HAP-1 (cell line): ENCODE data around the gene KRT82.
"Not testable (repeated sequence)": the region's sequence is repeated elsewhere in the genome, so short reads cannot be mapped to it uniquely, and the experiment has no call there.

Experiments used
- DNase-seq, 2 experiments: peaks; one replicate each; pipeline ENCODE4 v3.0.0-alpha.2; 2016 to 2020; ENCODE audit warnings: low spot score in 2 of 2
- H3K27me3 ChIP-seq: fragments of 250-450 bp; sonication (Bioruptor Pico); 2 replicates; pipeline ENCODE4 v1.5.1; 2020; ENCODE audit warnings: low read depth, mild to moderate bottlenecking, moderate library complexity
- H3K36me3 ChIP-seq: fragments of 250-450 bp; sonication (Bioruptor Pico); replicated peaks from 2 replicates; pipeline ENCODE4 v1.5.1; 2020; ENCODE audit warnings: mild to moderate bottlenecking
- H3K4me1 ChIP-seq: fragments of 250-450 bp; sonication (Bioruptor Pico); 2 replicates; pipeline ENCODE4 v1.5.1; 2020; ENCODE audit warnings: mild to moderate bottlenecking
- H3K4me3 ChIP-seq: fragments of 250-450 bp; sonication (Bioruptor Pico); 2 replicates; pipeline ENCODE4 v1.5.1; 2020; ENCODE audit warnings: mild to moderate bottlenecking, moderate library complexity
- H3K9me3 ChIP-seq: fragments of 250-450 bp; sonication (Bioruptor Pico); 2 replicates; pipeline ENCODE4 v1.5.1; 2020; ENCODE audit warnings: mild to moderate bottlenecking, moderate library complexity
- in situ Hi-C: fragments of 300-500 bp; cut with MboI; formaldehyde crosslinking; loops from 3 replicates; pipeline ENCODE4 v1.14.3; 2020; ENCODE audit warnings: low sequenced_read_pairs, inconsistent platforms, mixed read lengths

Gene KRT82

DNA sequence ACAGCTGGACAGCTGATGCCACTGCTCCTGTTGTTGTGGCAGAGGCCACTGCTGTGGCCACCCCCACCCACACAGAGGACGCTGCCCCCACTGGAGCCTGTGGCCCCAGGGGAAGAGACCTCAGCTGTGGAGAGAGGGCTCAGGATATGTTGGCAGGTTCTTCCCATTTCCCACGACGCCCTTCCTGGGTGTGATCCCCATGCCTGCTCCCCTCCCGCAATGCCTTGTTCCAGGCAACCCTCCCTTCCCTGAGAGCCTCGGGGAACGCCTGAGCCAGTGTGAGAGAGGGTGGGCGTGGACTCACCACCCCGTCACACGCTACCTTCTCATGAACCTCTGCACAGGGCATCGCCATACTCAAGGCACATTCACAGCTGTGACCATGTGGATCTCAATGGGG lies 5.7 kb upstream of the KRT82 start:
- H3K4me3 ChIP-seq: no peak overlapping the region
- no peaks in the 10 kb centered on the region for H3K4me1 ChIP-seq
- H3K9me3 ChIP-seq: no peaks in the 10 kb centered on the region
- in situ Hi-C loops: no loop called here
- no peak for DNase-seq
- H3K27me3 ChIP-seq: no peaks in the 10 kb centered on the region
- no peaks in the 10 kb centered on the region for H3K36me3 ChIP-seq

DNA sequence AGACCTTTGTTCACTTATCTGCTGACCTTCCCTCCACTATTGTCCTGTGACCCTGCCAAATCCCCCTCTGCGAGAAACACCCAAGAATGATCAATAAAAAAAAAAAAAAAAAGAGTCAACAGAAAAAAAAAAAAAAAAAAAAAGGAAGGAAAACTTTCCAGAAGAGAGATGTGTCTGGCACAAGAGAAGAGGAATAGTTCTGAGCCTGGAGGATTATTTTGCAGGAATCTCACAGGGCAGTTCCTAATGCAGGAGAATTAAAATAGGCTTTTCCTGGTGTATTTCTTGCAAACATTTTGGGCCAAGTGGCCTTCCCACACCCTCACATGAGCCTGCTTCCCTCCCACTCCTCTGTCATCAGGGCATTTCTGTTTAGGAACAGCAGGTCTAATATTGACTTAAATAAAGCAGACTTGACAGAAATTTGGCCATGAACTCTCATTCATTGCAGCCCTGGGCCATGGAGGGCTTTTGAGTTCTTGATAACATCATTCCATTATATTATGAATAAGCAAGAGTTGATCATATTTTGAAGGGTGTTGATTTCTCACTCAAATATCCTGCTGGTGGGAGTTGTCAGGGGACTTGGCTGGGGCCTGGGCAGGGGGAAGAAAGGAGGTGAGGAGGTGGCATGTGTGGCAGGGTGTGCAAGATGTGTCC lies 4.6 kb upstream of the KRT82 start:
- in situ Hi-C loops: not testable (repeated sequence)

DNA sequence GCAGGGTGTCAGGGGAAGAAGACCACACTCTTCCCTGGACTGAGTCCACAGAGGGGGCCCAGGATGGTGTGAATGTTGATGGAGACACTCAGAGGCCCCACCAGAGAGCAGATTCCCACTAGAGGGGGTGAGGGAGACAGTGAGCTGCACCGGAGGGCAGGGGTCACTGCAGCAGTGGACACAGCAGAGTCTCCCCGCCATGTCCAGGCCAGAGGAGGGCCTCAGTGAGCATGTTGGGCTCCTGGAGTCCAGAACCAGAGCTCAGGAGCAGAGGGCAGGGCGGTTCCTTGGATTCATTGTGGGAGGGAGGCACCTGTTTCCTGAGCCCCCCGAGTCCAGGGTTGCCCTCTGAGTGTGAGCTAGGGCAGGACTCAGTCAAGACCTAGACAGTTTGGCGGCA lies 1.8 kb upstream of the KRT82 start:
- DNase-seq: no peak
- in situ Hi-C loops: no loop called here
- H3K9me3 ChIP-seq: no peaks in the 10 kb centered on the region
- H3K27me3 ChIP-seq: no peaks in the 10 kb centered on the region
- no peak overlapping the region for H3K4me3 ChIP-seq
- H3K4me1 ChIP-seq: no peaks in the 10 kb centered on the region
- H3K36me3 ChIP-seq: no peaks in the 10 kb centered on the region

More for the DNA sequence above, 4.6 kb upstream of the KRT82 start:
- DNase-seq, H3K4me3 ChIP-seq, H3K36me3 ChIP-seq, H3K9me3 ChIP-seq, H3K27me3 ChIP-seq, H3K4me1 ChIP-seq: not testable (repeated sequence)

DNA sequence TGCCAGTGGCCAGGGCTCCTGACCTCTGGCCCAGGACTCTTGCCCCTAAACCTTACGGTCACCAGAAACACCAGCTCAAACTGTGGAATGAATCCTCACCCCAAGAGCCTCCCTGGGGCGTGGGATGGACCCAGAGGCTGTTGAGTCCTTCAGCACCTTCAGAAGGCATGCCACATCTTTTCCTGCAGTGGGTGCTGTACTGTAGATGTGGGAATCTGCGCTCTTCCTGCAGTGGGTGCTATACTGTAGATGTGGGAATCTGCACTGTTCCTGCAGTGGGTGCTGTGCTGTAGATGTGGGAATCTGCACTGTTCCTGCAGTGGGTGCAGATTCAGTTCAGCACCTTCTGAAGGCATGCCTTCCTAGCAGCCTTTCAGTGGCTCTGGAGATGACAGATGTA lies 1.2 kb downstream of the KRT82 start:
- Histone ChIP-seq H3K4me3 (no peak overlapping the region), H3K36me3 (no peaks in the 10 kb centered on the region), H3K27me3 (no peaks in the 10 kb centered on the region), H3K4me1 (no peaks in the 10 kb centered on the region), H3K9me3 (no peaks in the 10 kb centered on the region)
- in situ Hi-C loops: no loop called here
- DNase-seq: no peak

DNA sequence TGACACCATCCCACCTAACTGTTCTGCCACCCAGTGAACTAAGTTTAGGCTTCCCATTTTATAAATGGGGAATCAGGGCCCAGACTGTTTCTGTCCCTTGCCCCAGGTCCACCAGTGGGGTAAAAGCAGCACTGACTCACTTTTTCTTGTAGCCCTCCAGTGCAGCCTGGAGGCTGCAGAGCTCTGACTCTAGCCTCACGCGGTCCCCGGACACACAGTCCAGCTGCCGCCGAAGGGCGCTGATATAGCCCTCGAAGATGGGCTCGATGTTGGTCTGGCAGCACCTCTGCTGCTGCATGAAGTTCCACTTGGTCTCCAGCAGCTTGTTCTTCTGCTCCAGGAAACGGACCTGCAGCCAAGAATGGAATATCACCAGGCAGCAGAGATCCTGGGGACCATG lies 2.6 kb downstream of the KRT82 start:
- no peaks in the 10 kb centered on the region for H3K27me3 ChIP-seq
- no peaks in the 10 kb centered on the region for H3K36me3 ChIP-seq
- H3K4me3 ChIP-seq: no peak overlapping the region
- H3K4me1 ChIP-seq: no peaks in the 10 kb centered on the region
- no peaks in the 10 kb centered on the region for H3K9me3 ChIP-seq
- in situ Hi-C loops: no loop called here
- no peak for DNase-seq

DNA sequence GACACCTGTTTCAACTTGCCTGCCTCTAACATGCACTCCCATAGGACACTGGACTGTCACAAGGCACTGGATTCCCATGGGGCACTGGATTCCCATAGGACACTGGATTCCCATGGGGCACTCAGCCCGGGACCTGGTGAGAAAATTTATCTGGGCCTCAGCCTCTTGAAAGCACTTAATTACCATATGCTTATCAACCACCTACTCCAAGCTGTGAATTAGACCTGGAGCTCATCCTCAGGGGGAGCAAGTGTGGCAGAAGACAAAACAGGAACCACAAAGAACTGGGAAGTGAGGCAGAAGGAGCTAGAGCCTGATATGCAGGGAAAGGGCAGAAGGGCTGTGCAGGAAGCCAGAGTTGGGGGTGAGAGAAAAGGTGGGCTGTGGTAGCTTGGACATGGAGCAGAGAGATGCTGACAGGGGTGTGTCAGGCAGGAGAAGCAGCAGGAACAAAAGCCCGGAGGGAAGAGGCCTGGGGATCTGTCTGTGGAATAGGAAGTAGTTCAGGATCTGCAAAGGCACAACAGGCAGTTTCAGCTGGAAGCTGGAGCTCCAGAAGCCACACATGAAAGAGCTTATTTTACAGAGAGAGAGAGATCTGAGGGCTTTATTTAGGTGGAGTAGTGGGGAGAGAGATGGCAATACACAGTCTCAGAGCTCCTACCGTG lies 3.1 kb downstream of the KRT82 start:
- H3K4me3 ChIP-seq: no peak overlapping the region
- H3K9me3 ChIP-seq: no peaks in the 10 kb centered on the region
- no peaks in the 10 kb centered on the region for H3K4me1 ChIP-seq
- in situ Hi-C loops: no loop called here
- no peaks in the 10 kb centered on the region for H3K36me3 ChIP-seq
- DNase-seq: no peak
- no peaks in the 10 kb centered on the region; the same call in 1 of the 2 replicates for H3K27me3 ChIP-seq

DNA sequence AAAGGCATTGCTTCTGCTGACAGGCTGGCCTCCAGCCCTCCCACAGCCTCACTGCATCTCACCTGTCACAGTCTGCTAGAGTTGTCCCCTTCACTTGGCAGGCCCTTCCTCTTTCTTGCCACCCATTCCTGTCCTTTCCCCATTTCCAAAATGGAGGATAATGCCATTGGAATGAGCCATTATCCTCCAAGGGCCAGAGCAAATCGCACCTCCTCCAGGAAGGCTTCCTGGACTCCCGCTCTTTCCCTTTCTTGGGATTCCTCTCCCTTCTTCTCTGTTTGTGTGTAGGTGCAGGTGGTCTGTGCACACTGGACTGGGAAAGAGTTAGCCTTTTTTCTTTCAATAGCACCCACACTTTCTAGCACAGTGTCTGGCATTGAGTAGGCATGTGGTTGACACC lies 3.8 kb downstream of the KRT82 start:
- Histone ChIP-seq H3K4me1 (no peaks in the 10 kb centered on the region), H3K27me3 (no peaks in the 10 kb centered on the region; the same call in 1 of the 2 replicates), H3K4me3 (no peak overlapping the region), H3K36me3 (no peaks in the 10 kb centered on the region), H3K9me3 (no peaks in the 10 kb centered on the region)
- DNase-seq: no peak
- in situ Hi-C loops: no loop called here

DNA sequence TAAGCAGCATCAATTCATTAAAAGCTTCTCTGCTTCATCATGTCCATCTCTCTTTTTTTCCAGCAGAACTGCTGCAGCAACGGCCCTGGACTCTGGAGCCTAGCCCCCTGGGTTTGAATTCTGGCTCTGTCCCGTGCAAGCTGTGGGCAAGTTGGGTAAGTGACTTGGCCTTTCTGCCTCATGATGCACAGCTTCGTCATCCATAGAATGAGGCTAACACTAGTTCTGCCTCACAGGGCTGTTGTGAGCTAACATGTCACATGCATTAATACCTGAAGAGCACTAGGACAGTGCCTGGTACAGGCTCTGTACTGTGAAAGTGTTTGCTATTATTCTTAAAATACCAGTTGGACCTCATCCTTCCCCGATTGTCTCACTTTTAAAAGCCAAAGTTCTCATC lies 4.2 kb downstream of the KRT82 start:
- Histone ChIP-seq H3K27me3 (no peaks in the 10 kb centered on the region; the same call in 1 of the 2 replicates), H3K9me3 (no peaks in the 10 kb centered on the region), H3K36me3 (no peaks in the 10 kb centered on the region), H3K4me1 (no peaks in the 10 kb centered on the region), H3K4me3 (no peak overlapping the region)
- DNase-seq: no peak
- in situ Hi-C loops: no loop called here

DNA sequence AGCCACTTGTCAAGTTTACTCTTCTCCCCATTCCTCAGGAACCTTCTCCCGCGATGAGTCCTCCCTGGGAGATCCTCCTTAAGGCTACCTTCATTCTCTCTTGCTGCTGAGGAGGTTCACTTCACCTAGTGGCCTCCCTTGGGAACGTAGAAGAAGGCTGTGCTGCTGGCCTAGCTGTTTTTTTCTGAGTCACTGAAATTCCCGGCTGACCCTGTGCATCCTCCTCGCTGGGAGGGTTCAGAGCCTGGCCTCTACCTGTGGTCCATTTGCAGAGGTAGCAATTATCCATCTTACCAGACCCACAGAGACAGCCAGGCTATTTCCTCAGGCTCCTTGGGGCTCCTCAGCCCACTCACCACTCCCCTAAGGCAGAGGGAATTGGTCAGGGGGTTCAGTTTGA lies 4.6 kb downstream of the KRT82 start:
- Histone ChIP-seq H3K9me3 (no peaks in the 10 kb centered on the region), H3K4me3 (no peak overlapping the region), H3K27me3 (no peaks in the 10 kb centered on the region; the same call in 1 of the 2 replicates), H3K4me1 (no peaks in the 10 kb centered on the region), H3K36me3 (no peaks in the 10 kb centered on the region)
- in situ Hi-C loops: no loop called here
- DNase-seq: no peak

DNA sequence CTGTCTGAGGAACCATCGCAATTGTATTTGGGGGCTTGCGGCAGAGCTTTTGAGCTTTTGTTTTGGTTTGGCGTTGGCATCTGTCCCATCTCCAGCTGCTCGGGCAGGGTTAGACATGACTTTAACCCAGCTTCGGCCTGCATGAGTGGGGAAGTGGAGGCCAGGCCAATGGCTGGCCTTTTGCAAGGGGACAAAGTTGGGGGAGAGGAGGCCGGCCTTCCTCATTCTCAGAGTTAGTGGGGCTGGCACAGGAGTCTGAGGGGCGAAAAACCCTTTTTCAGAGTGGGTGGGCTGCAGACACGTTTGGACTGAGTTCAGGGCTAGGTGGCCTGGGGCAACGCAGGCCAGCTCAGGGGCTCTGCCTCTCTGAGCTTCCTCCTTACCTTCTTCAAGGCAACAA lies 5.2 kb downstream of the KRT82 start:
- in situ Hi-C loops: no loop called here
- H3K9me3 ChIP-seq: no peaks in the 10 kb centered on the region

DNA sequence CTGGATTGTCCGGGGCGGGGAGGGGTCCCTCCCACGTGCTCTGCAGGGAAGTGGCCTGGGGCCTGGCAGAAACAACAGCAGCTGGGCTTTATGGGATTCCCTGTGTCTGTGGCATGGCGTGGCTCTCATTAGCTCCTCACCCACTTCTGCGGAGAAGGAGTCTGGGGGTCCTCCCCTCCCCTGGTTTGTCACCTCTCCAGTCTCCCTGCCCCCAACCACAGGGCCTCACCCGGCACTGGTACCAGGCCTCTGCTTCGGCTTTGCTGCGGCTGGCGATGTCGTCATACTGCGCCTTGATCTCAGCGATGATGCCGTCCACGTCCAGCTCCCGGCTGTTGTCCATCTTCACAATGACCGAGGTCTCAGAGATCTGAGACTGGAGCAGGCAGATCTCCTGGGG lies 6.4 kb downstream of the KRT82 start:
- Histone ChIP-seq H3K9me3 (no peaks in the 10 kb centered on the region), H3K4me1 (no peaks in the 10 kb centered on the region), H3K36me3 (no peaks in the 10 kb centered on the region), H3K4me3 (no peak overlapping the region), H3K27me3 (no peaks in the 10 kb centered on the region; the same call in 1 of the 2 replicates)
- in situ Hi-C loops: no loop called here
- no peak for DNase-seq

More for the DNA sequence above, 5.2 kb downstream of the KRT82 start:
- Histone ChIP-seq H3K4me1 (no peaks in the 10 kb centered on the region), H3K36me3 (no peaks in the 10 kb centered on the region), H3K4me3 (no peak overlapping the region), H3K27me3 (no peaks in the 10 kb centered on the region; the same call in 1 of the 2 replicates)
- no peak for DNase-seq

DNA sequence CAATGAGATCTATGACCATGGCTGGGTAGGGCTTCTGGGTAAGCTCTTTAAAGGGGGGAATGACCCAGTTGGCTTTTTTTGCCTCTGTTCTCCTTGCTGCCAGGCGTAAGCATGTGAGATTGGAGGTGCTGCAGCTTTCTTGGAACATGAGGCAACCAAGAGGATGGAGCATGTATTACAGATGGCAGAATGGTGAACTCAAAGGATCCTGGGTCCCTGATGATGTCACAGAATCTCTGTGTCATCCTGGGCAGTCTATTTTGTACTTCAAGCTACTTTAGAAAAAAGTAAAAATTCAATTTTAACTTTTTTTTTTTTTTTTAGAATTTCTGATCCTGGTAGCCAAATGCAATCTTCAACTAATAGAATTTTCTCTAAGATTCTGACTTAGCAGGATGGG lies 8.0 kb downstream of the KRT82 start:
- no peak for DNase-seq
- H3K27me3 ChIP-seq: no peaks in the 10 kb centered on the region; the same call in 1 of the 2 replicates
- in situ Hi-C loops: no loop called here
- no peaks in the 10 kb centered on the region for H3K9me3 ChIP-seq
- no peaks in the 10 kb centered on the region for H3K4me1 ChIP-seq
- H3K4me3 ChIP-seq: no peak overlapping the region
- no peaks in the 10 kb centered on the region for H3K36me3 ChIP-seq

DNA sequence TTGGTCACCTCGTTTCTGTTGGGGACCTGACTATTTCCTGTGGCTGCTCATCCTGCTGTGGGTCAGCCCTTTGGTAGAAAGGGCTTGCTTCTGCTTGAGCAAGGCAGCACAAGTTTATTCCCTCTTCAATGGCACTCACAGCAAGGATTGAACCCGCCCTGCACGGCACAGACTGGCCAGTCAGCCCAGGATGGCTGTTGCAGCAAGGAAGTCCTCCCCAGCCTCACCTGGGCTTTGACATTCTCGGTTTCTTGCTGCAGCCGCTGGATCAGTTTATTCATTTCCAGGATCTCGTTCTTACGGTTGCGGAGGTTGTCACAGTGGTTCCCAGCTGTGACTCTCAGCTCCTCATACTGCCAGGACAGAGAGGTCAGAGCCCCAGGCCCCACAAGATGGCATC lies 9.5 kb downstream of the KRT82 start:
- no peak for DNase-seq
- in situ Hi-C loops: no loop called here
- Histone ChIP-seq H3K9me3 (no peaks in the 10 kb centered on the region), H3K4me3 (no peak overlapping the region), H3K36me3 (no peaks in the 10 kb centered on the region), H3K27me3 (no peaks in the 10 kb centered on the region; the same call in 1 of the 2 replicates), H3K4me1 (no peaks in the 10 kb centered on the region)

DNA sequence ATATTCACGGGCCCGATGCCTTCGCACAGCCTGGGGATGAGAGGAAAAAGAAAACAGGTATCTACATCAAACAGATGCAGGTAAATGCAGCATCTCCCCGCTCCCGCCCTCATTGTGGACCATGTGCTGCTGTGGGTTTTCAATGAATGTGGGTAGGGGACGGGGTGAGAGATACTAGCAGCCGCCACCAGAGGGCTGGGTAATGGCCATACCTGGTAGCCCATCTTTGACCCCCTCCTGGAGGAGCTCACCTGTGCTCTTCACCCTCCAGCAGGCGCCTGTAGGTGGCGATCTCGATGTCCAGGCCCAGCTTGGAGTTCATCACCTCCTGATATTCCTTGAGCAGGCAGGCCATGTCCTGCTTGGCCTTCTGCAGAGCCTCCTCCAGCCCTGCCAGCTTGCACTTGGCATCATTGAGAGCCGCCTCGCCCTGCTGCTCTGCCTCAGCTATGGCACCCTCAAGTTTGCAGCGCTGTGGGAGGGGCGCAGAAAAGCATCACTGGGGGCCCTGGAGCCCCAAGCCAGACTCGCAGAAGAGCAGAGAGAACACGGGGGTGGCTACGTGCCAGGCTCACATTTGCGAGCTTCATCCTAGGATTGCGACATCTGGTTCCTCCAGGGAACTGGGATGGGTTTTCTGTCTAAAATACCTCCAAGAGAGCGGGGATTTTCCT lies 10.2 kb downstream of the KRT82 start:
- H3K9me3 ChIP-seq: no peaks in the 10 kb centered on the region
- no peak overlapping the region for H3K4me3 ChIP-seq
- H3K4me1 ChIP-seq: no peaks in the 10 kb centered on the region
- no peaks in the 10 kb centered on the region; the same call in 1 of the 2 replicates for H3K27me3 ChIP-seq
- H3K36me3 ChIP-seq: no peaks in the 10 kb centered on the region
- DNase-seq: peak in 1 of 2 experiments; percentile 39
- in situ Hi-C loops: no loop called here
